NCI-H146 (cell line): ENCODE data around the gene CASP12.
"Not testable (repeated sequence)": the region's sequence is repeated elsewhere in the genome, so short reads cannot be mapped to it uniquely, and the experiment has no call there.

Source experiments
- DNase-seq: peaks from one replicate; lab custom pipeline; 2025; lab: John Stamatoyannopoulos, UW

Gene CASP12

DNA sequence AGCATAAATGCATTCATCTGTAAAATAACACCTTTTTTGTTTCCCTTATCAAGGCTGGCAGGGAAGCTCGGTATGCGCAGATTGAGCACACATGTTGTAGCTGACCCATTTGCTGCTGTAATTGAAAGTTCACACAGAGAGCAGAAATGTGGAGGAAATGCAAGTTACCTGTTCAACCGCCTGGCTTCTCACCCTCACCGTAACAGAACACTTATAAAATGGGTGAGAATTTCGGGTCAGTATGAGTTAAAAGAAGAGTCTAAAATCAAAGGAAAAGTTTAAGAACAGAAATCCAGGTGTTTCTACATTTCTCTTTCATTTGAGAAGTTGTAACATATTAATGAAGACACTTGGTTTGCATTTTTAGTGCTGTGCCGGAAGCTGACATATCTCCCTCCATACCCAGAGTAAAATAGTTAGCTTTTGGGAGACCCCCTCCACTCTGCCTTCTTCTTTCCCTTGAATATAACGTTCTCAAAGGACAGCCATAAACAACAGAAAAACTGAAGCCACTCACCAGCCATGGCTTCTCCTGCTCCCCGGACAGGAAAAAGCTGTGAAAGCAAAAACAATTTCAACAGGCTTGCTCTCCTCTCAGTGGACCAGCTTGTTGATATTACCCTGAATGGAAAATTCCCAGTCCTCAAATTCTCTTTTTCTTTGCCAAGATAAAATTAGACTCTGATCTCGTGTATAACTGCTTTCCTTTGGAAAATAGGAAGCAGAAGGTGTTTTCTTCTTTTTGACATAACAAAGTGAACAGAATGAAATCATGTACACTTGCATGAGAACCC is at the start of gene CASP12:
TSS of gene CASP12 (minus strand) at position 570 of the 794 bp plus-strand sequence.
- DNase-seq: no peak

DNA sequence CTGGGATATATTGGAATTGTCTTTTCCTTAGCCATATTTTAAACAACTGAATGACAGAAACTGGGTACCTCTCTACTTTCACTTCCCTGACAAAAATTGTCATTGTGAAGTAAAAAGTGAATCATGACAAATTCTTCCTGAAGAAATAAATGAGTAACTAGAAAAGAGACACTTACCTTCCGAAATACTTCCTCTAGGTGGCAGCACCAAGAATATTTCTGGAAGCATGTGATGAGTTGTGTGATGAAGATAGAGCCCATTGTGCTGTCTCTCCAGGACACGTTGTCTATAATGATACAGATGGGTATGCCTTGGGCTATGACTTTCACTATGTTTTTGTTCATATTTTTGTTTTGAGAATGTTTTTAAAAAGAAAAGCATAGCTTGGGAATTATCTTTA is 48.6 kb upstream of the CASP12 start:
- peak; percentile 57 for DNase-seq

GRCh38 chr11:104944076-104944475 is 45.8 kb upstream of the CASP12 start:
- no peak for DNase-seq

GRCh38 chr11:104943561-104943960 is 45.3 kb upstream of the CASP12 start:
- DNase-seq: no peak

DNA sequence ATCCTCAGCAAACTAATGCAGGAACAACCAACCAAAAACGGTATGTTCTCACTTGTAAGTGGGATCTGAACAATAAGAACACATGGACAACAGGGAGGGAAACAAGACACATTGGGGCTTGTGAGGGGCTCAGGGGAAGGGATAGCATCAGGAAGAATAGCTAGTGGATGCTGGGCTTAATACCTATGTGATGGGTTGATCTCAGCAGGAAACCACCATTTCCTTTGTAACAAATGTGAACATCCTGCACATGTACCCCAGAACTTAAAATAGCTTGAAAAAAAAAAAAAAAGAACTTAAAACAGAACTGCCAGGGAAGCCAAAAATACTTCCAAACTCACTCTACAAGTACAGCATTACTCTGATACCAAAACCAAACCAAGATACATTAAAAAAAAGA is 36.3 kb upstream of the CASP12 start:
- DNase-seq: no peak

GRCh38 chr11:104934073-104934472 is 35.8 kb upstream of the CASP12 start:
- DNase-seq: not testable (repeated sequence)

- DNase-seq: no peak
Observed at GRCh38 chr11:104928811-104929210, 30.6 kb upstream of the CASP12 start.

DNA sequence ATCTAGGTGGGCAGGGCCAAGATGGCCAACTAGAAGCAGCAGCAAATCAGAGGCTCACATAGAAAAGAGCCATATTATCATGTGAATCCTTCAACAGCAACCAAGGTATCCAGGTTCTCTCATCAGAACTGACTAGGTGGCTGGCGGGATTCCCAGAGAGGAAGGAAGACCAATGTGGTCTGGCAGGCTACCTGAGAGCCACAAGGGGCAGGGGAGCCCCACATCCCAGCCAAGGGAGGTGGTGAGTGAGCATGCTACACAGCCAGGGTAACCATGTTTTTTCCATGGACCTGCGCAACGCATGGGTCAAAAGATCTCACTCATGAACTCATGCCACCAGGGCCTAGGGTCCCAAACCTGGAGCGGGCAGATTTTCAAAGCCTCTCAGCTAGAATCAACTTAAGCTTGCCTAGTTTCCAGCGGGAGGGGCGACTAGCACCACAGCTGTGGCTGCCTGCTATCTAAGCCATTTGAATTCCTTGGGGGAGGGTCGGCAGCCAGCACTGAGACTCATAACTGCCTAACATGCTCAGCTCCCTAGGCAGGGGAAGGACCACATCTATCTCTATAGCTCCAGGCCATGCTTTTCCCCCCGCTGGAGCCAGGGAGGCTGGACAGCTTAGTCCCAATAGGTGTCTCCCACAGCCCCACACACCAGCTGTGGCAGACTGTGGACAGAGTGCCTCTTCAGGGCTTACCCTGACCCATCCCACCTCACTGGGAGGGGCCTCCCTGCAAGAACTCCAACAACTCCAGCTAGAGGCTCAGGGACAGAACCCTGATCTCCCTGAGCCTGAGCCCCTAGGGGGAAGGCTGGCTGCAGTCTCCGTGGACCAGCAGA is 28.7 kb upstream of the CASP12 start:
- DNase-seq: no peak

DNA sequence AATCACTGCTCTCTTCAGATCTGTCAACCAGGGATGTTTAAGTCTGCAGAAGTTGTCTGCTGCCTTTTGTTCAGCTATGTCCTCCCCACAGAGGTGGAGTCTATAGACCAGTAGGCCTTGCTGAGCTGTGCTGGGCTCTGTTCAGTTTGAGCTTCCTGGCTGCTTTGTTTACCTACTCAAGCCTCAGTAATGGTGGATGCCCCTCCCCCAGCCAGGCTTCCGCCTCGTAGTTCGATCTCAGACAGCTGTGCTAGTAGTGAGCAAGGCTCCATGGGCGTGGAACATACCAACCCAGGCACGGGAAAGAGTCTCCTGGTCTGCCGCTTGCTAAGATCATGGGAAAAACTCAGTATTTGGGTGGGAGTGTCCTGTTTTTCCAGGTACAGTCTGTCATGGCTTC is 27.6 kb upstream of the CASP12 start:
- no peak for DNase-seq

DNA sequence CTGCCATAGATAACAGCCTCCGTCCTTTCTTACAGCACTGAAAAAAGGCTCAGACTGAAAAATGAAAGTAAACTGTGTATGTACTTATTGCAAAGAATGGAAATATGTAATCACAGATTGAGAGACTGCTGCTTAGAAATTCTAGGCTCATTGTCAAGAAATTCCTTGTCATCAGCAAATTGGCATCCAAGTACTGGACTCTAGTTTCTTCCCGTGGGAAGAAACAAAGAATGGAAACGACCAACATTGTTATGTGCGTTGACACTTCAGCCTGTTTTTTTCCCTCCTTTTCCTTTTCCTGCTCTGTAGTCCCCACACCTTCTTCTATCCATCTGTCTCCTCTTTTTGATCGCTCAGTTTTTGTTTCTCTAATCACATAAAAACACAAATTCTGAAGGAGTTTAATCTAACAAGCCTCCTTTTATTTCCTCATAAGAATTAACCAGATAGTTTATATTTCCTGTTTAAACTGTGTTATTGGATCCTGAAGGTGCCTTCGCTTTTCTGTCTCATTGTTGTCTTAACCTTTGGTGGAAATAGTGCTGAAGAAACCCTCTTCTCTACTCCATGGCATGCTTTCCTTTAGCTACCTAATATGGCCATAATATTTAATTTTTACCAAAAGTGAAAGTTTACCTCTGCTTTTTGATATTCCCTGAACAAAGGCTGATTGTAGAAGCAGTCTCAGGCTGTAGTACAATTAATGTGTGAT is 20.0 kb upstream of the CASP12 start:
- DNase-seq: no peak

- no peak for DNase-seq
Observed at GRCh38 chr11:104917271-104918112, 19.2 kb upstream of the CASP12 start.

DNA sequence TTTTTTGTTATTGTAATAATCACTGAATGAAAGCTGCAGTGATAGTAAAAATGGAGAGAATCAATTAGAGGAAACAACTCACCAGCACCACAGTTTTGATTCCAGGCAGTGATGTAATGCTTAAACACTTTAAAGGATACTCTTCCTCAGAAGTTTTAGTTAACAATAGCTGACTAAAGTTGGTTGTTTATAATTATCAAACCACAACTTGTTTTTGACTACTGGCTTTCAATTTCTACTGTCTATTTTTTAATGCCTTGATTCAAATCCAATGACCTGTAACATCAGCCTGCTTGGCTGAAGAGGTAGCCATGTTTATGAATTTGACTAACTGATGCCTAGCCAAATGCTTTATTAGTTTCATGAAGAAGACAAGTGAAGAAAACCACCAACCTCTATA is 18.2 kb upstream of the CASP12 start:
- no peak for DNase-seq

DNA sequence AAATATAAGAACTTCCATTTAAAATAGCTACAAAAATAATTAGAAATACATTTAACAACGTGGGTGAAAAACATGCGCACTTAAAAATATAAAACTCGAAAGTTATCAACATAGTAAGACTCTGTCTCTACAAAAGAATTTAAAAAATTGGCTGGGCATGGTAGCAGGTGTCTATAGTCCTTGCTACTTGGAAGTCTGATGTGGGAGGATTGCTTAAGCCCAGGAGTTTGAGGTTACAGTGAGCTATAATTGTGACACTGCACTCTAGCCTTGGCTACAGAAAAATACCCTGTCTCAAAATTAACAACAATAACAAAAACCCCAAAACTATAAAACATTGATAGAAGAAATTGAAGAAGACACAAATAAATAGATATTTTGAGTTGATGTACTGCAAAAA is 13.8 kb upstream of the CASP12 start:
- DNase-seq: no peak

- no peak for DNase-seq
Observed at GRCh38 chr11:104908186-104908531, 9.9 kb upstream of the CASP12 start.

GRCh38 chr11:104907521-104908185 is 9.4 kb upstream of the CASP12 start:
- DNase-seq: no peak

DNA sequence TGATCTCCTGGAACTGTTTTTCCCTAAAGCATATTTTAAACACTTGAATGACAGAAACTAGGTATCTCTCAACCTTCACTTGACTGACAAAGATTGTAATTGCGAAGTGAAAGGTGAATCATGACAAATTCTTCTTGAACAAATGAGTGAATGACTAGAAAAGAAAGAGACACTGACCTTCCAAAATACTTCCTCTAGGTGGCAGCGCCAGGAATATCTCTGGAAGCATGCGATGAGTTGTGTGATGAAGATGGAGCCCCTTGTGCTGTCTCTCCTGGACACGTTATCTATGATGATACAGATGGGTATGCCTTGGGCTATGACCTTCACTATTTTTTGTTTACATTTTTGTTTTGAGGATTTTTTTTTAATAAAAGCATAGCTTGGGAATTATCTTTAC is 7.0 kb upstream of the CASP12 start:
- no peak for DNase-seq

GRCh38 chr11:104899226-104899625 is 966 bp upstream of the CASP12 start:
- no peak for DNase-seq

GRCh38 chr11:104898685-104899013 is 389 bp upstream of the CASP12 start:
- no peak for DNase-seq

GRCh38 chr11:104895634-104896033 is 2.6 kb downstream of the CASP12 start:
- DNase-seq: no peak

GRCh38 chr11:104893876-104894275 is 4.4 kb downstream of the CASP12 start:
- no peak for DNase-seq

GRCh38 chr11:104892723-104893511 is 5.3 kb downstream of the CASP12 start:
- no peak for DNase-seq
